ENCODE measurements around the gene ARCN1.

DNA sequence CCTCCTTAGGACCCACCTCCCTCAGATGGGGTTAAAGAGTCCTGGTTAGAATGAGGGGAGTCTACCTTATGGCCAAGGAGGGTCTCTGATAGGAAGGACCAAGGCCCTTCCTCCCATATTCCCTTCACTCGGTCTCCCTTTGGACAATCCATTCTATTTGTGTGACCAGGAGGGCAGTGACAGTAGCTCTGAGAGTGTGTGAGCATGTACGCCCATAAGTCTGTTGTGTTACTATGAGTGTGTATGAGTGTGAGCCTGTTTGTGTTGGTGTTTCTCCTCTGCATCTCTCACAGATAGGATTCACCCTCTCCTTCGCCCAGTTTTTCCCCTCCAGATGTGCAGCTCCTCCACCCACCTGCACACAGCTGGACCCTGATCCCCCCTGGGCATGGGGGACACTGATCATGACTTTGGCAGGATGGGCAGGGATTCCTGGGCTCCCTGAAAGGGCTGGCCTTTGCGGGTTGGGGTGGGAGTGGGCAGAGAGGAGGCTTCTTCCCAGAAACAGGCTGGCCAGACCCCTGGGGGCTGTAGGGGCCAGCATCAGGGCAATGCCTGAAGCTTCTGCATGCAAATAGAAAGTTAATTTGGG lies 49.7 kb downstream of the ARCN1 start:
- TF ChIP-seq EZH2 (IDR thresholded peaks at IDR 0.05; ENCODE audit: low read length, unreplicated experiment), result no peak
- TF ChIP-seq, protein P1, sequence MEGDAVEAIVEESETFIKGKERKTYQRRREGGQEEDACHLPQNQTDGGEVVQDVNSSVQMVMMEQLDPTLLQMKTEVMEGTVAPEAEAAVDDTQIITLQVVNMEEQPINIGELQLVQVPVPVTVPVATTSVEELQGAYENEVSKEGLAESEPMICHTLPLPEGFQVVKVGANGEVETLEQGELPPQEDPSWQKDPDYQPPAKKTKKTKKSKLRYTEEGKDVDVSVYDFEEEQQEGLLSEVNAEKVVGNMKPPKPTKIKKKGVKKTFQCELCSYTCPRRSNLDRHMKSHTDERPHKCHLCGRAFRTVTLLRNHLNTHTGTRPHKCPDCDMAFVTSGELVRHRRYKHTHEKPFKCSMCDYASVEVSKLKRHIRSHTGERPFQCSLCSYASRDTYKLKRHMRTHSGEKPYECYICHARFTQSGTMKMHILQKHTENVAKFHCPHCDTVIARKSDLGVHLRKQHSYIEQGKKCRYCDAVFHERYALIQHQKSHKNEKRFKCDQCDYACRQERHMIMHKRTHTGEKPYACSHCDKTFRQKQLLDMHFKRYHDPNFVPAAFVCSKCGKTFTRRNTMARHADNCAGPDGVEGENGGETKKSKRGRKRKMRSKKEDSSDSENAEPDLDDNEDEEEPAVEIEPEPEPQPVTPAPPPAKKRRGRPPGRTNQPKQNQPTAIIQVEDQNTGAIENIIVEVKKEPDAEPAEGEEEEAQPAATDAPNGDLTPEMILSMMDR (conservative IDR thresholded peaks at IDR 0.05; ENCODE audit: low read depth, low read length), result no peak
